ENCODE data around the gene C12orf56.
"Not testable (repeated sequence)": the region's sequence is repeated elsewhere in the genome, so short reads cannot be mapped to it uniquely, and the experiment has no call there.

The C12orf56 gene

DNA sequence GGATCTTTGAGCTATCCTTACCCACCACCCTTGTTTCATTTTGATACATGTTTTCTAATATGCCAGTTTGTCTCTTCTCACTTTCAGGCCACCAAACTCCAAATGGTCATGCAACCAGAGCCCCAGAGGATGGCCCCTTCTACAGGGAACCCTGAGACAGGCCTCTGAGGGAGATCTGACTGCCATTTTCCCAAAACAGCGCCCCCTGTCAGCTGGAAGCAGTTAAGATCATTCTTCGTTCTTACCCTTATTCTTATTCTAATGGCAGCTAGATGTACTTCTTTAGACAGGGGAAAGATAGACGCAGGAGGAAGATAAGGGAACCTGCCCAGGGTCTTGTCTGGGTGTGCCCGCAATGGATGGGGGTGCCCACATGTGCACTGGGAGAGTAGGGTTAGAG is 38.4 kb downstream of the C12orf56 start:
- TF ChIP-seq, protein P1, sequence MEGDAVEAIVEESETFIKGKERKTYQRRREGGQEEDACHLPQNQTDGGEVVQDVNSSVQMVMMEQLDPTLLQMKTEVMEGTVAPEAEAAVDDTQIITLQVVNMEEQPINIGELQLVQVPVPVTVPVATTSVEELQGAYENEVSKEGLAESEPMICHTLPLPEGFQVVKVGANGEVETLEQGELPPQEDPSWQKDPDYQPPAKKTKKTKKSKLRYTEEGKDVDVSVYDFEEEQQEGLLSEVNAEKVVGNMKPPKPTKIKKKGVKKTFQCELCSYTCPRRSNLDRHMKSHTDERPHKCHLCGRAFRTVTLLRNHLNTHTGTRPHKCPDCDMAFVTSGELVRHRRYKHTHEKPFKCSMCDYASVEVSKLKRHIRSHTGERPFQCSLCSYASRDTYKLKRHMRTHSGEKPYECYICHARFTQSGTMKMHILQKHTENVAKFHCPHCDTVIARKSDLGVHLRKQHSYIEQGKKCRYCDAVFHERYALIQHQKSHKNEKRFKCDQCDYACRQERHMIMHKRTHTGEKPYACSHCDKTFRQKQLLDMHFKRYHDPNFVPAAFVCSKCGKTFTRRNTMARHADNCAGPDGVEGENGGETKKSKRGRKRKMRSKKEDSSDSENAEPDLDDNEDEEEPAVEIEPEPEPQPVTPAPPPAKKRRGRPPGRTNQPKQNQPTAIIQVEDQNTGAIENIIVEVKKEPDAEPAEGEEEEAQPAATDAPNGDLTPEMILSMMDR (IDR thresholded peaks at IDR 0.05; ENCODE audit: borderline replicate concordance, insufficient read depth, low read depth, low read length), result no peak
- H3K4me3 ChIP-seq (ENCODE audit: low read depth, low read length), result no peak overlapping the region

DNA sequence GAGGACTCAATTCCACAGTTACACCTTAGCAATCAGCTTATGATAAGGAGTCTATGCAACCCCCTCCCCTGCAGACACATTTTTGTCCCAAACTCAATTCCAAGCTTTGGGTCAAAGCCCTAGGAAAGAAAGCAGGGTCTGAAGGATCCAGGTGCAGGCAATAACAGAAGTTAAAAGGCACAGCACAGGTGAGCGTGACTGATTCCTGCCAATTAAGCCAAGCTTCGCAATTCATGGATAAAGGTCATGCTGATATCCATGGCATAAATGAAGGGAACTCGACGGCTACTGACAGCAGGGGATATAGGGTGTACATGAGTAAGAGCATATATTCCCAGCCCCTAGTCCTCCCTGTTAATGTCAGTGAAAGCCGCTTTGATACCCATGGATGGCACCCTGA is 39.3 kb downstream of the C12orf56 start:
- no peak overlapping the region for H3K4me3 ChIP-seq (ENCODE audit: low read depth, low read length)
- TF ChIP-seq, protein P1 (IDR thresholded peaks at IDR 0.05; ENCODE audit: borderline replicate concordance, insufficient read depth, low read depth, low read length), result no peak

DNA sequence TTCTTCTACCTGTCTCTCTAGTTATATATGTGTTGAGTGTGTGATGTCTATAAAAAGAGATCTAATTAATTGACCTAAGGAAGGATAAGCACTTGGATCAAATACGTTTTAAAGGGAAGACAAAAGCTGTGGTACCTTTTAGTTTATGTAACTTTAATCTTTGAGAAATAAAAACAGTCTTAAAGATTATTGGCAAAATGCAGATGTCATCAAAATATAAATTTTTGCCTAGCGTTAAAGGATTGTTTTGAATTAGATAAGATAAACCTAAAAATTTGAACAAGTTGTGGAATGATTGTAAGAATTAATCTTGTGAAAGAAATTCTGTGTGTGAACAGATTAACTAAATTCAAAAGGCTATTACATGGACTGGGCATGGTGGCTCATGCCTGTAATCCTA is 42.9 kb downstream of the C12orf56 start:
- TF ChIP-seq, protein P1 (IDR thresholded peaks at IDR 0.05; ENCODE audit: borderline replicate concordance, insufficient read depth, low read depth, low read length), result no peak
- no peak overlapping the region for H3K4me3 ChIP-seq (ENCODE audit: low read depth, low read length)

DNA sequence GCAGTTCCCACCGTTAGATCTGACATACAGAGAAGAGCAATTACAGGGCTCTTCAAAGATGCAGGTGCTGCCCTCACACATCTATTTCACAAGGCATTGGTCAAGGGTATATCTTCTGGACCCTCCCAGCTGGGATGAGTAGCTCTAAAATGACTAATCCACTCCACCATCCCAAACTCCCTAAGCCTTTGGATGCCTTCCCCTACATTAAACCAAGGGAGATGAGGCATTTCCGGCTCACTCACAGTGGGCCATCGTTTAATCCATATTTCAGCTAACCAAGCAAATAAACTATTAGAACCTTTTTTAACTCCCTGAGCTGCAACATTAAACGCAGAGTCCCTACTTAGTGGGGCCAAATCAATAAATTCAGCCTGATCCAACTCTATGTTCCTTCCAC is 45.9 kb downstream of the C12orf56 start:
- not testable (repeated sequence) for H3K4me3 ChIP-seq (ENCODE audit: low read depth, low read length)

DNA sequence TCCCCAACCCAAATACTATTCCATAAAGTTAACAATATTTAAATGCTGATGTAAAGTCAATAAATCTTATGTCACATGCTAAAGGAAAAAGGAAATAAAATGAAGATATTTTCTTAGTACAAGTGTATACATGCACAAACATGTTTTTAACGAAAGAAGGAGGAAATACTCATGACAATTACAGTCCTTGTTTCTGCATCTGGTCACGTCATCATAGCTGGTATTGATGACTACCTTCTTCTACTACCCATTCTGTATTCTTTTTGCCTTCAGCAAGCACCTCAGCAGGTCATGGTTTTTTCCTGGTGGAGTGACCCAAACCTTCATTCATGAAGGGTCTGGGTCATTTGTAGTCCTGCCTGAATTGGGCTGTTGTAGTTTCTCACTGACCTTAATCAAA is 50.0 kb downstream of the C12orf56 start:
- H3K4me3 ChIP-seq (ENCODE audit: low read depth, low read length), result not testable (repeated sequence)

DNA sequence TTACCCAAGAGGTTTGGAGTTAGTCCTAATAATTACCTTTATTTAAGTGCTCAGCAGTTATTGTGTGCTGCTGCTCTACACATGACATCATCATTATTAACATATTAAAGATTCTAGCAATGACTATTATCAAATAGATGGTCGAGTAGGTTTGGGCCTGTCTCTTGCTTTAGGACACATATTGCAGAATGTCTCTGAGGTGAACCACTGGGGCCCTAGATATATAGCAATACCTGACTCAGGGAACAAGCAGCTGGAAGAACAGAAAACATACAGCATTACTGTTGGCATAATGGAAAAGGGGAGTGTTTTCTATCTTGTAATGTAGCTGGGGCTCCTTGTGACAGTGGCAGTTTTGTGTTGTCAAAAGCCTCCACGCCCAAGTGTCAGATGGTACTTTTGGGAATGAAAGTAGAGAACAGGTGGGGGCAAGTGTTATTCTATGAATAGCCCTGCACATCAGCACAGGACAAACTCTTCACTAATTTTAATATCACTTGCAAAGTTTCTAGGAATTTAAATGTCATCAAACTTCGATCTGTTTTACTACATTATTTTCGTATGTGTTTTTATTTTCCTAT is 54.6 kb downstream of the C12orf56 start:
- no peak overlapping the region for H3K4me3 ChIP-seq (ENCODE audit: low read depth, low read length)
- TF ChIP-seq, protein P1 (IDR thresholded peaks at IDR 0.05; ENCODE audit: borderline replicate concordance, insufficient read depth, low read depth, low read length), result no peak

DNA sequence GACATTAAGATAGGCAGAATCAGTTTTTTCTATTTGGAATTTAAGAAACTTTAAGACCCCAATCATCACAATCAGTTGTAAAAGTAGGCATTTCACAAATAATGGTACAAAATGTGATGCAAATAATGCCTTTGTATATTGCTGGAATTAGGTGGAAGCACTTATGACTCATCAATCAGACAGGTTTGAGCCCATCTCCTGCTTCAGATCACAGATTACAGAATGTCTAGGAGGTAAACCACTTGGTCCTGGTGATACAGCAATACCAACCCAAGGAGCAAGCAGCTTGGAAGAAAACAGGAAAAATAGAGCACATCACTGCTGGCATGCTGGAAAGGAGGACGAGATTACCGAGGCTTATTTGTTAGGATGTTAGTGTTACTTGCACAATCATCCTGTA is 57.6 kb downstream of the C12orf56 start:
- TF ChIP-seq, protein P1 (IDR thresholded peaks at IDR 0.05; ENCODE audit: borderline replicate concordance, insufficient read depth, low read depth, low read length), result no peak
- no peak overlapping the region for H3K4me3 ChIP-seq (ENCODE audit: low read depth, low read length)

DNA sequence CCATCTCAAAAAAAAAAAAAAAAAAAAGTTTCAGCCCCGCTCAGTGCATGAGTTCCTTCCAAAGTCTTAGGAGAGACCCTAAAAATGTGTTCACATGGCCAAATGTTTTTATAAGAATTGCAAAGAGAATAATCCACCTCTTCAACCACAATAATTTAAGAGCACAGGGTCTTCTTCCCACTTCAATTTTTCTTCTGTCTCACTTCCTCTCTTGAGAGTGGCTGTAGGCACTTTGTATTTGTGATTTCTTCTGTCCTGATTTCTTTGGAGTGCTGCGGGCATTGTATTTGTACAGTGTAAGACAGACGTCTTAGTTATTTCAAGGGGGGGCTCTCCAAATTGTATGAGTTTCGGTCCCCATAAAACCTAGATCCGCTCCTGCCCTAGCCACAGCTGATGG is 58.3 kb downstream of the C12orf56 start:
- H3K4me3 ChIP-seq (ENCODE audit: low read depth, low read length), result no peak overlapping the region
- TF ChIP-seq, protein P1 (IDR thresholded peaks at IDR 0.05; ENCODE audit: borderline replicate concordance, insufficient read depth, low read depth, low read length), result no peak

DNA sequence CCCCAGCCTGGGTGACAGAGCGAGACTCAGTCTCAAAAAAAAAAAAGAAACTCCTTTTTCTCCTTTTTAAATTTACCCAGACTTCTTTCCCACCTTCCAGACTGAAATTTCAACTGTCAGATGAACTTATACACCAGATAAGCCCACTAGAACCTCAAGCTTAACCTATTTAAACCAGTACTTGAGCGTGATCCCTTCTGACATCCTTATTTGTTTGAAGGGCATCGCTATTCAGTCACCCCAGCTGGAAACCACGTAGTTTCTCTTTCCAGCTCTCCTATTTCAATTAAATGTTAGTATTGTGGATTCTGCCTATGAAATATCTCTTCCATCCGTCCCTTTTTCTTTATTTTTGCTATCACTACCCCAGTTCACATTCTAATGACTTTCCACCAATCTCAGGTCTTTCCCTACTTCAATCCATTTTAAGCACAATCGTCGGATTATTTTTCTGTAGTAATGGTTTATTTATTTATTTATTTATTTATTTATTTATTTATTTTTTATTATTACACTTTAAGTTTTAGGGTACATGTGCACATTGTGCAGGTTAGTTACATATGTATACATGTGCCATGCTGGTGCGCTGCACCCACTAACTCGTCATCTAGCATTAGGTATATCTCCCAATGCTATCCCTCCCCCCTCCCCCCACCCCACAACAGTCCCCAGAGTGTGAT is 61.4 kb downstream of the C12orf56 start:
- not testable (repeated sequence) for H3K4me3 ChIP-seq (ENCODE audit: low read depth, low read length)

Data from GM12875 (cell line).